ENCODE data around the gene CSNK1G1.

DNA sequence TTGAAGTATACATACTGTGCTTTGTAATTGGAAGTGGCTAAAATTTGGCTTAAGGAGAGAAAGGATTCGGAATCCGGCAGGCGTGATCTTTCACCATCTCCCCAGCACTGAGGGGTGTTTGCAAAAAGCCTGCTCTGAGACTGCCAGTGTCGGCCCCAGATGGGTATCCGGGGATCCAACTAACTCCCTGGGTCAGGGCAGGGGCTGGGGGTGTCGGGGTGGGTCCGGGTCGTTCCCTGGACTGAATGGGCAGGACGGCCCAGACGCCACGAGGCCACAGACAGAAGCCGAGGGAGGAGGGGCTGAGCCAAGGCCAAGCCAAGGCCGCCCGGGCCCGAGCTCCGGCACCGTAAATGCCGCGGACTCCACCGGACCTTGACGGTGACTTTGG, 193.5 kb downstream of the CSNK1G1 start:
- TF ChIP-seq POLR2A (IDR thresholded peaks at IDR 0.05) (no peak), CTCF (IDR thresholded peaks at IDR 0.05) (no peak)
